HCT116 (cell line): Measurements from ENCODE around the gene THOP1. TPM values are rescaled to one million over a fixed set of nuclear protein-coding genes. Genes with fewer than 3 reads are reported as not detected.

ENCODE experiments used
- ATAC-seq: fragments of 200-7000 bp; cut with Tn5 transposase; 2 replicates; pipeline ENCODE4 v1.9.1; 2020; ENCODE audit warnings: mild to moderate bottlenecking, moderate library complexity
- BruUV-seq: library from RNA; stranded (reverse); fragments of 400-500 nt; replicated peaks from 2 replicates; lab custom pipeline; 2021; lab: Mats Ljungman, UMichigan
- CTCF ChIA-PET: fragments of 300-600 bp; sonication (Branson Sonifier 250); formaldehyde crosslinking; loops from one replicate; lab custom pipeline; 2021; ENCODE audit warnings: antibody characterized with exemption; lab: Charles Lee
- POLR2A ChIA-PET: fragments of 300-600, 350-600 bp; sonication (Branson Sonifier 250); formaldehyde crosslinking; loops from one replicate; lab custom pipeline; 2021; ENCODE audit warnings: antibody characterized with exemption; lab: Charles Lee
- RAD21 ChIA-PET, 2 experiments: fragments of 300-600 bp; sonication (Branson Sonifier 250); formaldehyde crosslinking; loops; one replicate each; lab custom pipeline; 2023; ENCODE audit warnings: low total read pairs in 2 of 2; ENCODE audit not compliant: uncharacterized antibody in 2 of 2, unreplicated experiment in 2 of 2, low non-redundant PET in 1 of 2; lab: Charles Lee
- DNase-seq: peaks from one replicate; pipeline ENCODE4 v3.0.0-alpha.2; 2010; ENCODE audit warnings: low read depth, low spot score
- H2AFZ ChIP-seq: fragments of 200-600 bp; shearing (Covaris generic), sonication (generic); 2 replicates; pipeline ENCODE4 v1.6.1; 2017; ENCODE audit warnings: low read depth, mixed run types, mixed read lengths, antibody characterized with exemption, low read length; ENCODE audit not compliant: poor library complexity, severe bottlenecking
- H3K27ac ChIP-seq: 2 replicates; pipeline ENCODE4 v1.5.1; 2012; ENCODE audit warnings: low read depth, low read length
- H3K27me3 ChIP-seq: fragments of 200-600 bp; sonication (generic); 2 replicates; pipeline ENCODE4 v1.6.1; 2016; ENCODE audit warnings: mixed run types, low read length, mixed read lengths; ENCODE audit not compliant: insufficient read depth
- H3K36me3 ChIP-seq, 2 experiments: fragments of 200-500 bp in 1 of 2; fragments of 200-600 bp in 1 of 2; sonication (Bioruptor generic) in 1 of 2; sonication (generic) in 1 of 2; 2 replicates each; pipeline versions ENCODE4 v1.5.1 to v1.6.1; 2014 to 2016; ENCODE audit warnings: low read length in 2 of 2, inconsistent platforms in 1 of 2, mixed read lengths in 1 of 2, mixed run types in 1 of 2; ENCODE audit not compliant: insufficient read depth in 2 of 2, control insufficient read depth in 1 of 2
- H3K4me1 ChIP-seq, 2 experiments: fragments of 200-600 bp in 1 of 2; sonication (generic) in 1 of 2; 2 replicates each; pipeline versions ENCODE4 v1.5.1 to v1.6.1; 2012 to 2017; ENCODE audit warnings: low read length in 2 of 2, inconsistent platforms in 1 of 2, mild to moderate bottlenecking in 1 of 2, mixed read lengths in 1 of 2, mixed run types in 1 of 2, moderate library complexity in 1 of 2; ENCODE audit not compliant: insufficient read depth in 2 of 2, control insufficient read depth in 1 of 2
- H3K4me2 ChIP-seq: fragments of 200-600 bp; sonication (generic); 2 replicates; pipeline ENCODE4 v1.6.1; 2017; ENCODE audit warnings: mixed run types, low read length, mixed read lengths
- H3K4me3 ChIP-seq, 2 experiments: fragments of 200-600 bp in 1 of 2; sonication (generic) in 1 of 2; replicated peaks in 1 of 2; 2 replicates each; pipeline ENCODE4 v1.5.1; 2011 to 2016; ENCODE audit warnings: low read length in 2 of 2, control low read depth in 1 of 2, low read depth in 1 of 2, mild to moderate bottlenecking in 1 of 2, mixed read lengths in 1 of 2, mixed run types in 1 of 2
- H3K79me2 ChIP-seq: fragments of 200-600 bp; sonication (generic); 2 replicates; pipeline ENCODE4 v1.6.1; 2017; ENCODE audit warnings: mild to moderate bottlenecking, mixed run types, low read length, moderate library complexity, mixed read lengths; ENCODE audit not compliant: insufficient read depth
- H3K9ac ChIP-seq: fragments of 200-600 bp; sonication (generic); 2 replicates; pipeline ENCODE4 v1.6.1; 2016; ENCODE audit warnings: low read length, mixed read lengths
- H3K9me2 ChIP-seq: fragments of 200-600 bp; sonication (generic), shearing (Covaris generic); 2 replicates; pipeline ENCODE4 v1.6.1; 2017; ENCODE audit warnings: mixed run types, mild to moderate bottlenecking, moderate library complexity; ENCODE audit not compliant: insufficient read depth
- H3K9me3 ChIP-seq, 2 experiments: fragments of 200-500 bp in 1 of 2; fragments of 200-600 bp in 1 of 2; sonication (Bioruptor generic) in 1 of 2; sonication (generic) in 1 of 2; 2 replicates each; pipeline ENCODE4 v1.6.1; 2014 to 2017; ENCODE audit warnings: low read length in 2 of 2, mixed read lengths in 2 of 2, inconsistent platforms in 1 of 2, low read depth in 1 of 2, mild to moderate bottlenecking in 1 of 2, mixed run types in 1 of 2, moderate library complexity in 1 of 2; ENCODE audit not compliant: control insufficient read depth in 1 of 2, insufficient read depth in 1 of 2
- H4K20me1 ChIP-seq: fragments of 200-600 bp; sonication (generic), shearing (Covaris generic); 2 replicates; pipeline ENCODE4 v1.6.1; 2017; ENCODE audit warnings: mixed run types, mild to moderate bottlenecking, moderate library complexity; ENCODE audit not compliant: insufficient read depth
- CEBPB ChIP-seq: IDR thresholded peaks from 2 replicates; pipeline ENCODE4 v1.6.1; 2012; ENCODE audit warnings: low read depth
- ELF1 ChIP-seq: IDR thresholded peaks from 2 replicates; pipeline ENCODE4 v1.6.1; 2012; ENCODE audit warnings: low read depth, borderline replicate concordance
- EZH2 ChIP-seq: fragments of 200-600 bp; sonication (generic); IDR thresholded peaks from 2 replicates; pipeline ENCODE4 v1.6.1; 2017; ENCODE audit warnings: antibody characterized with exemption, mixed run types
- EZH2phosphoT487 ChIP-seq: fragments of 200-600 bp; IDR thresholded peaks from 2 replicates; pipeline ENCODE4 v1.6.1; 2018; ENCODE audit warnings: antibody characterized with exemption, borderline replicate concordance
- FOSL1 ChIP-seq: IDR thresholded peaks from 2 replicates; pipeline ENCODE4 v1.6.1; 2012; ENCODE audit warnings: low read depth
- JUND ChIP-seq: IDR thresholded peaks from 2 replicates; pipeline ENCODE4 v1.6.1; 2012
- POLR2A ChIP-seq: IDR thresholded peaks from 2 replicates; pipeline ENCODE4 v1.7.0; 2011; ENCODE audit warnings: borderline replicate concordance; ENCODE audit not compliant: insufficient read depth, insufficient read length; ENCODE audit errors: extremely low read depth
- SIN3A ChIP-seq: IDR thresholded peaks from 2 replicates; pipeline ENCODE4 v1.6.1; 2012; ENCODE audit warnings: low read depth
- SP1 ChIP-seq: IDR thresholded peaks from 2 replicates; pipeline ENCODE4 v1.6.1; 2012; ENCODE audit warnings: low read depth
- SRF ChIP-seq: IDR thresholded peaks from 2 replicates; pipeline ENCODE4 v1.6.1; 2012; ENCODE audit warnings: low read depth
- TCF7L2 ChIP-seq: IDR thresholded peaks from 2 replicates; pipeline ENCODE4 v1.7.0; 2011; ENCODE audit warnings: borderline replicate concordance, inconsistent platforms; ENCODE audit not compliant: insufficient read depth, insufficient read length; ENCODE audit errors: extremely low read depth
- YY1 ChIP-seq: IDR thresholded peaks from 2 replicates; pipeline ENCODE4 v1.6.1; 2011; ENCODE audit warnings: low read length, low read depth, moderate library complexity, mild to moderate bottlenecking; ENCODE audit not compliant: insufficient replicate concordance; ENCODE audit errors: extremely low read depth
- ZNF274 ChIP-seq: fragments of 200-500 bp; sonication (Bioruptor generic); IDR thresholded peaks from 2 replicates; pipeline ENCODE4 v1.6.1; 2014; ENCODE audit warnings: mild to moderate bottlenecking, low read depth, low read length, inconsistent platforms
- intact Hi-C: fragments of 100-400 bp; cut with micrococcal nuclease; formaldehyde crosslinking; loops from 2 replicates; pipeline ENCODE4 v1.10.0; 2022
- total RNA-seq: library from RNA; stranded (reverse); gene quantifications from one replicate; pipeline ENCODE4 v1.2.1, GENCODE V29; 2021; ENCODE audit not compliant: unreplicated experiment
- TF ChIP-seq, protein P1 (sequence below), 3 experiments: fragments of 200-600 bp in 1 of 3; sonication (generic) in 1 of 3; IDR thresholded peaks in 2 of 3; conservative IDR thresholded peaks in 1 of 3; 2 replicates each; pipeline ENCODE4 v1.5.1; 2012 to 2017; ENCODE audit warnings: low read depth in 2 of 3, low read length in 2 of 3, antibody characterized with exemption in 1 of 3, borderline replicate concordance in 1 of 3, control low read depth in 1 of 3, mild to moderate bottlenecking in 1 of 3, mixed read lengths in 1 of 3, mixed run types in 1 of 3, moderate library complexity in 1 of 3; ENCODE audit not compliant: insufficient read depth in 1 of 3
- TF ChIP-seq, protein P2 (sequence below): IDR thresholded peaks from 2 replicates; pipeline ENCODE4 v1.6.1; 2012

The THOP1 gene
- total RNA-seq, 1 experiment from 2014 or later: 201 TPM

DNA sequence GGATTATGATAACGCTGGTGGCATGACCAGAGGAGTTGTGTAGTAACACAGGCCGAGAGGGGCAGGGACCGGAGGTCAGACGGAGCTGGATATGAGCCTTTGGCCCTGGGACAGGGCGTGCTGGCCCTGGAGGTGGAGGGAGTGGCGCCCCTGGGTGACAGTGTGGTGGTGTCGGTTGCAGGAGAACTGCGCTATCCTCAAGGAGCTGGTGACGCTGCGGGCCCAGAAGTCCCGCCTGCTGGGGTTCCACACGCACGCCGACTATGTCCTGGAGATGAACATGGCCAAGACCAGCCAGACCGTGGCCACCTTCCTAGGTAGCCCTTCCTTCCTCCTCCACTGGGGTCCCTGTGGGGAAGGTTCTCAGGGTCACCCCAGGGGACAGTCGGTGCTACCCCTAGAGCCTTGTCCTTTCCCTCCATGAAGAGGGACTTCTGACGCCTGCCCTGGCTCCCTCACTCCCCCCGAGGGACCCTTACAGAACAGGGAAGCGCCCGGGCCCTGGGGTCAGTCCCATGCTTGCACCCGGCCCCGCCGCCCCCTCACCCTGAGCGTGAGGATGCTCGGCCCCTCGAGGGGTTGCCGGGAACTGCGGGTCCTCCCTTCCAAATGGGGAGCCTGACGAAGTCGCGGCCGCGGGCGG lies 21.6 kb downstream of the THOP1 start:
- Histone ChIP-seq H3K4me3 (no peak overlapping the region), H2AFZ (no peak overlapping the region), H3K79me2 (peaks cover 21% of the 10 kb centered on the region; the same call in 1 of the 2 replicates), H3K27ac (no peak overlapping the region), H3K27me3 (no peaks in the 10 kb centered on the region), H3K4me1 (no peaks in the 10 kb centered on the region), H3K4me2 (no peak overlapping the region), H4K20me1 (no peaks in the 10 kb centered on the region), H3K9me2 (no peaks in the 10 kb centered on the region), H3K9me3 (no peaks in the 10 kb centered on the region), H3K9ac (no peak overlapping the region), H3K36me3 (peaks cover 25 to 50% of the 10 kb centered on the region in 2 experiments; a peak in 3 of 4 replicates)
- ChIA-PET POLR2A (no interaction called here), CTCF (no interaction called here), RAD21 (no interaction called here)
- TF ChIP-seq FOSL1: no peak
- no peak for TF ChIP-seq EZH2phosphoT487
- TF ChIP-seq ELF1: no peak
- TF ChIP-seq, protein P1, sequence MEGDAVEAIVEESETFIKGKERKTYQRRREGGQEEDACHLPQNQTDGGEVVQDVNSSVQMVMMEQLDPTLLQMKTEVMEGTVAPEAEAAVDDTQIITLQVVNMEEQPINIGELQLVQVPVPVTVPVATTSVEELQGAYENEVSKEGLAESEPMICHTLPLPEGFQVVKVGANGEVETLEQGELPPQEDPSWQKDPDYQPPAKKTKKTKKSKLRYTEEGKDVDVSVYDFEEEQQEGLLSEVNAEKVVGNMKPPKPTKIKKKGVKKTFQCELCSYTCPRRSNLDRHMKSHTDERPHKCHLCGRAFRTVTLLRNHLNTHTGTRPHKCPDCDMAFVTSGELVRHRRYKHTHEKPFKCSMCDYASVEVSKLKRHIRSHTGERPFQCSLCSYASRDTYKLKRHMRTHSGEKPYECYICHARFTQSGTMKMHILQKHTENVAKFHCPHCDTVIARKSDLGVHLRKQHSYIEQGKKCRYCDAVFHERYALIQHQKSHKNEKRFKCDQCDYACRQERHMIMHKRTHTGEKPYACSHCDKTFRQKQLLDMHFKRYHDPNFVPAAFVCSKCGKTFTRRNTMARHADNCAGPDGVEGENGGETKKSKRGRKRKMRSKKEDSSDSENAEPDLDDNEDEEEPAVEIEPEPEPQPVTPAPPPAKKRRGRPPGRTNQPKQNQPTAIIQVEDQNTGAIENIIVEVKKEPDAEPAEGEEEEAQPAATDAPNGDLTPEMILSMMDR (IDR thresholded peaks at IDR 0.05 in 2 of 3, conservative IDR thresholded peaks at IDR 0.05 in 1 of 3; ENCODE audit: borderline replicate concordance in 1 of 3, insufficient read depth in 1 of 3, low read depth in 2 of 3, low read length in 2 of 3): no peak
- TF ChIP-seq ZNF274: no peak
- no peak for TF ChIP-seq TCF7L2
- TF ChIP-seq SIN3A: no peak
- TF ChIP-seq JUND: no peak
- TF ChIP-seq EZH2: no peak
- TF ChIP-seq SP1: no peak
- no peak for TF ChIP-seq POLR2A
- TF ChIP-seq SRF: no peak
- TF ChIP-seq YY1: no peak
- no peak for TF ChIP-seq CEBPB
- TF ChIP-seq, protein P2, sequence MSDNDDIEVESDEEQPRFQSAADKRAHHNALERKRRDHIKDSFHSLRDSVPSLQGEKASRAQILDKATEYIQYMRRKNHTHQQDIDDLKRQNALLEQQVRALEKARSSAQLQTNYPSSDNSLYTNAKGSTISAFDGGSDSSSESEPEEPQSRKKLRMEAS: no peak
- DNase-seq (no peak), ATAC-seq (no peak)
- intact Hi-C loops: no loop called here
- BruUV-seq: no TSS peak
